Glutamatergic neuron (in vitro differentiated cells): ENCODE measurements around the gene CTSD. TPM values are rescaled to one million over a fixed set of nuclear protein-coding genes. Genes with fewer than 3 reads are reported as not detected.

ENCODE experiments used
- DNase-seq: peaks from one replicate; pipeline ENCODE4 v3.0.0; 2022
- H3K27ac Mint-ChIP-seq: one replicate; pipeline ENCODE4 v1.8.0; 2020; ENCODE audit warnings: mild to moderate bottlenecking, mixed read lengths, inconsistent platforms; ENCODE audit not compliant: unreplicated experiment
- H3K27me3 Mint-ChIP-seq: one replicate; pipeline ENCODE4 v1.8.0; 2020; ENCODE audit warnings: mild to moderate bottlenecking, moderate library complexity, mixed read lengths, inconsistent platforms; ENCODE audit not compliant: unreplicated experiment
- H3K36me3 Mint-ChIP-seq: one replicate; pipeline ENCODE4 v1.8.0; 2020; ENCODE audit warnings: mild to moderate bottlenecking, mixed read lengths, inconsistent platforms; ENCODE audit not compliant: unreplicated experiment
- H3K4me1 Mint-ChIP-seq: one replicate; pipeline ENCODE4 v1.8.0; 2020; ENCODE audit warnings: mild to moderate bottlenecking, low read depth, mixed read lengths, inconsistent platforms; ENCODE audit not compliant: unreplicated experiment
- H3K4me3 Mint-ChIP-seq: one replicate; pipeline ENCODE4 v1.8.0; 2020; ENCODE audit warnings: mild to moderate bottlenecking, mixed read lengths, inconsistent platforms; ENCODE audit not compliant: unreplicated experiment
- H3K9me3 Mint-ChIP-seq: one replicate; pipeline ENCODE4 v1.8.0; 2020; ENCODE audit warnings: mild to moderate bottlenecking, moderate library complexity, mixed read lengths, inconsistent platforms; ENCODE audit not compliant: unreplicated experiment
- CTCF ChIP-seq: fragments of 200-600 bp; sonication (generic); IDR thresholded peaks from one replicate; pipeline ENCODE4 v1.5.0; 2021; ENCODE audit not compliant: partially characterized antibody, unreplicated experiment
- total RNA-seq: library from RNA; stranded (reverse); fragmentation: NEBNext Ultra II Directional; extraction: Animal tissue kit (Norgen Biotek cat#: 25700); gene quantifications from one replicate; pipeline ENCODE4 v1.2.1, GENCODE V29; 2021; ENCODE audit not compliant: unreplicated experiment

CTSD gene
- total RNA-seq, 1 donor from 2014 or later: 159 TPM

- no peak for DNase-seq
- peaks cover 1% of the 10 kb centered on the region for H3K4me1 Mint-ChIP-seq
- H3K27me3 Mint-ChIP-seq: peaks cover 4% of the 10 kb centered on the region
- no peak for TF ChIP-seq CTCF
- no peak overlapping the region for H3K27ac Mint-ChIP-seq
- H3K9me3 Mint-ChIP-seq: no peaks in the 10 kb centered on the region
- H3K36me3 Mint-ChIP-seq: no peaks in the 10 kb centered on the region
- no peak overlapping the region for H3K4me3 Mint-ChIP-seq
Measured at GRCh38 chr11:1796413-1797011, 32.8 kb upstream of the CTSD start.

- Mint-ChIP-seq H3K4me3 (no peak overlapping the region), H3K36me3 (no peaks in the 10 kb centered on the region), H3K4me1 (no peaks in the 10 kb centered on the region), H3K9me3 (peaks cover 4% of the 10 kb centered on the region), H3K27me3 (peaks cover 4% of the 10 kb centered on the region), H3K27ac (no peak overlapping the region)
- no peak for TF ChIP-seq CTCF
- DNase-seq: no peak
Measured at GRCh38 chr11:1793081-1793480, 29.4 kb upstream of the CTSD start.

GRCh38 chr11:1792461-1792860, 28.7 kb upstream of the CTSD start:
- H3K4me3 Mint-ChIP-seq: no peak overlapping the region

GRCh38 chr11:1791912-1792311, 28.2 kb upstream of the CTSD start:
- Mint-ChIP-seq H3K9me3 (peaks cover 4% of the 10 kb centered on the region), H3K4me3 (no peak overlapping the region), H3K36me3 (no peaks in the 10 kb centered on the region), H3K4me1 (no peaks in the 10 kb centered on the region), H3K27ac (no peak overlapping the region), H3K27me3 (peaks cover 4% of the 10 kb centered on the region)
- no peak for TF ChIP-seq CTCF
- no peak for DNase-seq

More at GRCh38 chr11:1792461-1792860, 28.7 kb upstream of the CTSD start:
- Mint-ChIP-seq H3K27ac (no peak overlapping the region), H3K4me1 (no peaks in the 10 kb centered on the region), H3K27me3 (peaks cover 4% of the 10 kb centered on the region), H3K36me3 (no peaks in the 10 kb centered on the region), H3K9me3 (peaks cover 4% of the 10 kb centered on the region)
- no peak for DNase-seq
- TF ChIP-seq CTCF: no peak

- no peak for TF ChIP-seq CTCF
- H3K9me3 Mint-ChIP-seq: peaks cover 9% of the 10 kb centered on the region
- peak overlapping the region; percentile 88 for H3K27ac Mint-ChIP-seq
- no peak for DNase-seq
- H3K4me1 Mint-ChIP-seq: peaks cover 21% of the 10 kb centered on the region
- peaks cover 5% of the 10 kb centered on the region for H3K27me3 Mint-ChIP-seq
- H3K36me3 Mint-ChIP-seq: no peaks in the 10 kb centered on the region
- no peak overlapping the region for H3K4me3 Mint-ChIP-seq
Measured at GRCh38 chr11:1786466-1786865, 22.7 kb upstream of the CTSD start.
